DOHH2 (cell line): ENCODE measurements around the gene NOMO2.
"Not testable (repeated sequence)": the region's sequence is repeated elsewhere in the genome, so short reads cannot be mapped to it uniquely, and the experiment has no call there.

Experiments used
- CTCF ChIP-seq: fragments of 200-600 bp; sonication (generic); IDR thresholded peaks from one replicate; pipeline ENCODE4 v1.5.1; 2014; ENCODE audit warnings: antibody characterized with exemption, mild to moderate bottlenecking, low read depth, low read length; ENCODE audit not compliant: poor library complexity, severe bottlenecking
- EZH2phosphoT487 ChIP-seq: fragments of 200-600 bp; sonication (generic); IDR thresholded peaks from 2 replicates; pipeline ENCODE4 v1.6.1; 2017; ENCODE audit warnings: borderline replicate concordance, mild to moderate bottlenecking, antibody characterized with exemption, low read length, moderate library complexity, mixed read lengths

DNA sequence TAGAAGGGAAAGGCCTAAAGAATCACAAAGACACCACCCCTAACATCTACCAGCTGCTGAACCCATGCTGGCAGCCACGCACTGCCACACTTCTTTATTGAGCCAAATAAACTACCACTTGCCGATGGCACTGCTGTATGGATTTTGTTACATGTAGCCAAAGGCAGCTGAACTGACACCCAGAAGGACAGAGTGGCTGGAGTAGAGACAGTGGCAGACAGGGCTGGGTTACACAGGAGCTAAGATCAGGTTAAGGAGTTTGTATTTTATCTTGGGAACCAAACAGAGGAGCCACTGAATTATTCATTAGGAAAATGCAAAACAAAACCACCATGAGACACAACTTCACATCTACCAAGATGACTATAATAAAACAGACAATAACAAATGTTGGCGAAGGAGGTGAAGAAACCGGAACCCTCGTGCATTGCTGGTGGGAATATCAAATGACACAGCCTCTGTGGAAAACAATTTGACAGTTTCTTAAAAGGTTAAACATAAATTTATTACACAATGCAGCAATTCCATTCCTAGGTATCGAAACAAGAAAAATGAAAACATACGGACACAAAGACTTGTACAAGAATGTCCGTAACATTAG, 35.9 kb downstream of the NOMO2 start:
- not testable (repeated sequence) for TF ChIP-seq CTCF, EZH2phosphoT487
